Hepatocyte (in vitro differentiated cells): ENCODE results near the gene PF4V1. TPM values are rescaled to one million over a fixed set of nuclear protein-coding genes. Genes with fewer than 3 reads are reported as not detected.

Experiments
- DNase-seq: peaks from one replicate; pipeline ENCODE4 v3.0.0-alpha.2; 2016; ENCODE audit warnings: low spot score
- H2AFZ ChIP-seq: fragments of 200-600 bp; sonication (generic); 2 replicates; pipeline ENCODE4 v1.6.0; 2016; ENCODE audit warnings: antibody characterized with exemption, mild to moderate bottlenecking
- H3K27ac ChIP-seq: fragments of 200-600 bp; sonication (generic); 2 replicates; pipeline ENCODE4 v1.5.1; 2016; ENCODE audit warnings: mild to moderate bottlenecking
- H3K27me3 ChIP-seq: fragments of 200-600 bp; sonication (generic); 2 replicates; pipeline ENCODE4 v1.6.1; 2016
- H3K36me3 ChIP-seq: fragments of 200-600 bp; sonication (generic); replicated peaks from 2 replicates; pipeline ENCODE4 v1.5.1; 2016; ENCODE audit warnings: low read depth; ENCODE audit not compliant: insufficient read depth
- H3K4me1 ChIP-seq: fragments of 200-600 bp; sonication (generic); 2 replicates; pipeline ENCODE4 v1.5.1; 2016; ENCODE audit warnings: mild to moderate bottlenecking, moderate library complexity; ENCODE audit not compliant: insufficient read depth
- H3K4me2 ChIP-seq: fragments of 200-600 bp; sonication (generic); 2 replicates; pipeline ENCODE4 v1.6.0; 2016
- H3K4me3 ChIP-seq: fragments of 200-600 bp; sonication (generic); 2 replicates; pipeline ENCODE4 v1.5.1; 2016; ENCODE audit warnings: mild to moderate bottlenecking
- H3K79me2 ChIP-seq: fragments of 200-600 bp; sonication (generic); 2 replicates; pipeline ENCODE4 v1.6.0; 2017; ENCODE audit warnings: mild to moderate bottlenecking
- H3K9me2 ChIP-seq: fragments of 200-600 bp; sonication (generic); replicated peaks from 2 replicates; pipeline ENCODE4 v1.6.0; 2017; ENCODE audit warnings: mild to moderate bottlenecking; ENCODE audit not compliant: insufficient read depth
- H3K9me3 ChIP-seq: fragments of 200-600 bp; sonication (generic); 2 replicates; pipeline ENCODE4 v1.5.1; 2016; ENCODE audit warnings: low read depth, mild to moderate bottlenecking
- H4K20me1 ChIP-seq: fragments of 200-600 bp; sonication (generic); 2 replicates; pipeline ENCODE4 v1.6.0; 2016; ENCODE audit warnings: mild to moderate bottlenecking; ENCODE audit not compliant: insufficient read depth, poor library complexity, severe bottlenecking
- EZH2 ChIP-seq: fragments of 200-600 bp; sonication (generic); IDR thresholded peaks from 2 replicates; pipeline ENCODE4 v1.6.1; 2016; ENCODE audit warnings: antibody characterized with exemption, mild to moderate bottlenecking, borderline replicate concordance
- EZH2phosphoT487 ChIP-seq: fragments of 200-600 bp; sonication (generic); IDR thresholded peaks from one replicate; pipeline ENCODE4 v1.6.1; 2018; ENCODE audit warnings: antibody characterized with exemption, mild to moderate bottlenecking, low read depth, moderate library complexity; ENCODE audit not compliant: unreplicated experiment, severe bottlenecking
- WGBS: methylation state at CpG from one replicate; pipeline ENCODE4 v1.1.6; 2016; ENCODE audit warnings: low lambda C conversion rate; ENCODE audit errors: missing lambda C conversion rate; 5-methylcytosine and 5-hydroxymethylcytosine counted together
- polyA plus RNA-seq: library from polyadenylated mRNA; unstranded; fragments of >200 nt; fragmentation: Nextera tagmentation; extraction: Ambion mirVana; gene quantifications from 2 replicates; pipeline ENCODE4 v1.2.1, GENCODE V29; 2016
- total RNA-seq: library from RNA; depleted of rRNA; stranded (reverse); fragments of >200 nt; gene quantifications from 2 replicates; pipeline ENCODE4 v1.2.3, GENCODE V29; 2014
- TF ChIP-seq, protein P1 (sequence below): fragments of 200-600 bp; sonication (generic); IDR thresholded peaks from 2 replicates; pipeline ENCODE4 v1.5.1; 2016; ENCODE audit warnings: antibody characterized with exemption, mild to moderate bottlenecking; ENCODE audit not compliant: poor library complexity

Gene PF4V1
- total and polyA plus RNA-seq, 2 experiments from 2014 or later, result not detected

DNA sequence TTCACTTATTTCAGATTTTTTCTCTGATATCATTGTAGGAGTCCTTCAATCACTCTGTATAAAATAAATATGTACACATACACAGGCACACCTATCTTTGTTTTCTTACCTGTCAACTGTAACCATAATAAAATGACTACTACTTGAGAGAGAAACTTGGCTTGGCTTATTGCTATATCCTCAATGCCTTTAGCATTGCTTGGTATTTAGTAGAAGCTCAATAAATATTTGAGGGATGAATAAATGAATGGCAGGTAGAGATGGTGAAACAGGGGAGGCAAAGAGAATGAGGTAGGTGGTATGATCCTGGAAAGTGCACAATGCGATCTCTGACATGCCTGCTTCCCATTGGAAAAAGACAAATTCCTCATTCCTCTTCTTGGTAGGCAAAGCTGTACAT, 38.4 kb upstream of the PF4V1 start:
- H3K4me2 ChIP-seq, result no peak overlapping the region
- H4K20me1 ChIP-seq, result no peaks in the 10 kb centered on the region
- no peak overlapping the region for H3K4me3 ChIP-seq
- DNase-seq, result no peak
- no peak for TF ChIP-seq EZH2
- no peaks in the 10 kb centered on the region for H3K9me3 ChIP-seq
- no peak overlapping the region for H3K27ac ChIP-seq
- no peaks in the 10 kb centered on the region for H3K9me2 ChIP-seq
- WGBS, result 93% methylated on average over 1 of the region's 1 CpG
- H2AFZ ChIP-seq, result no peak overlapping the region
- no peaks in the 10 kb centered on the region for H3K36me3 ChIP-seq
- no peaks in the 10 kb centered on the region for H3K79me2 ChIP-seq
- H3K27me3 ChIP-seq, result no peaks in the 10 kb centered on the region
- no peaks in the 10 kb centered on the region for H3K4me1 ChIP-seq

- WGBS, result 68% methylated on average over 1 of the region's 1 CpG
- H3K9me3 ChIP-seq, result no peaks in the 10 kb centered on the region
- H3K4me1 ChIP-seq, result no peaks in the 10 kb centered on the region
- H3K36me3 ChIP-seq, result no peaks in the 10 kb centered on the region
- no peak overlapping the region for H3K27ac ChIP-seq
- no peak overlapping the region for H2AFZ ChIP-seq
- H3K27me3 ChIP-seq, result no peaks in the 10 kb centered on the region
- no peaks in the 10 kb centered on the region for H4K20me1 ChIP-seq
- no peaks in the 10 kb centered on the region for H3K9me2 ChIP-seq
- no peaks in the 10 kb centered on the region for H3K79me2 ChIP-seq
- no peak for DNase-seq
- no peak overlapping the region for H3K4me2 ChIP-seq
- no peak overlapping the region for H3K4me3 ChIP-seq
- TF ChIP-seq EZH2, result no peak
Observed at GRCh38 chr4:73815145-73815544, 38.0 kb upstream of the PF4V1 start.

- Histone ChIP-seq H3K79me2 (no peaks in the 10 kb centered on the region), H3K27me3 (no peaks in the 10 kb centered on the region), H3K36me3 (no peaks in the 10 kb centered on the region), H3K4me1 (no peaks in the 10 kb centered on the region), H3K9me3 (no peaks in the 10 kb centered on the region), H3K9me2 (no peaks in the 10 kb centered on the region), H3K4me2 (no peak overlapping the region), H3K27ac (no peak overlapping the region), H3K4me3 (no peak overlapping the region), H2AFZ (no peak overlapping the region), H4K20me1 (no peaks in the 10 kb centered on the region)
- DNase-seq, result no peak
- WGBS, result 85% methylated on average over 3 of the region's 3 CpGs
- TF ChIP-seq EZH2phosphoT487 (no peak), EZH2 (no peak)
- TF ChIP-seq, protein P1, sequence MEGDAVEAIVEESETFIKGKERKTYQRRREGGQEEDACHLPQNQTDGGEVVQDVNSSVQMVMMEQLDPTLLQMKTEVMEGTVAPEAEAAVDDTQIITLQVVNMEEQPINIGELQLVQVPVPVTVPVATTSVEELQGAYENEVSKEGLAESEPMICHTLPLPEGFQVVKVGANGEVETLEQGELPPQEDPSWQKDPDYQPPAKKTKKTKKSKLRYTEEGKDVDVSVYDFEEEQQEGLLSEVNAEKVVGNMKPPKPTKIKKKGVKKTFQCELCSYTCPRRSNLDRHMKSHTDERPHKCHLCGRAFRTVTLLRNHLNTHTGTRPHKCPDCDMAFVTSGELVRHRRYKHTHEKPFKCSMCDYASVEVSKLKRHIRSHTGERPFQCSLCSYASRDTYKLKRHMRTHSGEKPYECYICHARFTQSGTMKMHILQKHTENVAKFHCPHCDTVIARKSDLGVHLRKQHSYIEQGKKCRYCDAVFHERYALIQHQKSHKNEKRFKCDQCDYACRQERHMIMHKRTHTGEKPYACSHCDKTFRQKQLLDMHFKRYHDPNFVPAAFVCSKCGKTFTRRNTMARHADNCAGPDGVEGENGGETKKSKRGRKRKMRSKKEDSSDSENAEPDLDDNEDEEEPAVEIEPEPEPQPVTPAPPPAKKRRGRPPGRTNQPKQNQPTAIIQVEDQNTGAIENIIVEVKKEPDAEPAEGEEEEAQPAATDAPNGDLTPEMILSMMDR, result no peak
Observed at GRCh38 chr4:73816814-73817213, 36.3 kb upstream of the PF4V1 start.

DNA sequence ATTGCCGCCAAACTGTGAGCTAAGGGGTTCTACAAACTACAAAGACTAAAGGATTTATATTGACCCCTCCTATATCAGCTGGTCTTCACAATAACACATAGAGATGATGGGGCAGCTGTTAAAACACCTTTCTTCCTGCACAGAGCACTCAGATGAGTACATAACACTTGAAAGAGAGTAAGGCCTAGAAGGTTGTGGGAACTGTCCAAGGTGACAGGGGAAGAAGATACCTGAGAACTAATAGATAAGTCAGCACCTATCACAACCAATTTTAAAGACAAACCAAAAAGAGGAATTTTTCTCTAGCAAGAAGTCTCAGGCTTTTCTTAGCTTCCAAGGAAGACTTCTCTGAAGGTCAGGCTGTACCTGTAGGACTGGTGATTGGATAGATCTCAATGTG, 35.8 kb upstream of the PF4V1 start:
- no peak overlapping the region for H3K4me2 ChIP-seq
- H3K36me3 ChIP-seq, result no peaks in the 10 kb centered on the region
- DNase-seq, result no peak
- H3K27ac ChIP-seq, result no peak overlapping the region
- H4K20me1 ChIP-seq, result no peaks in the 10 kb centered on the region
- no peaks in the 10 kb centered on the region for H3K9me2 ChIP-seq
- H3K79me2 ChIP-seq, result no peaks in the 10 kb centered on the region
- no peaks in the 10 kb centered on the region for H3K9me3 ChIP-seq
- H3K4me3 ChIP-seq, result no peak overlapping the region
- no peaks in the 10 kb centered on the region for H3K27me3 ChIP-seq
- H3K4me1 ChIP-seq, result no peaks in the 10 kb centered on the region
- H2AFZ ChIP-seq, result no peak overlapping the region
- no peak for TF ChIP-seq EZH2
- no peak for TF ChIP-seq EZH2phosphoT487
- TF ChIP-seq, protein P1, result no peak
- 100% methylated on average over 1 of the region's 1 CpG for WGBS

DNA sequence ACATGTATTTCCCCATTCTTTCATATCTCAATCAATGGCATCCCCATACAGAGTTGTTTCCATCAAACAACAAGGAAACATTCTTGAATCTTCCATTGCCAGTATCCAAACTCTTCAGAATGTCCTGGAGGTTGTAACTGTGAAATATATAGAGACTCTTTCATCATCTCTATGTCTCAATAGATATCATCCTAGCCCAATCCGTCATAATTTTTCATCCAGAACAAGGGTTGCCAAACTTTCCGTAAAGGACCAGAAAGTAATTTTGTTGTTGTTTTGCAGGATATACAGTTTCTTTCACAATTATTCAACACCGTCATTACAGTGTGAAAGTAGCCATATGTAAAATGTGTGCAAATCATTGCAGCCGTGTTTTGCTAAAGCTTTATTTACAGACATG, 31.8 kb upstream of the PF4V1 start:
- Histone ChIP-seq H3K4me2 (no peak overlapping the region), H3K36me3 (no peaks in the 10 kb centered on the region), H3K4me1 (no peaks in the 10 kb centered on the region), H3K4me3 (no peak overlapping the region), H2AFZ (no peak overlapping the region), H3K9me3 (no peaks in the 10 kb centered on the region), H3K79me2 (no peaks in the 10 kb centered on the region), H4K20me1 (no peaks in the 10 kb centered on the region), H3K9me2 (no peaks in the 10 kb centered on the region), H3K27ac (no peak overlapping the region), H3K27me3 (no peaks in the 10 kb centered on the region)
- TF ChIP-seq EZH2 (no peak), EZH2phosphoT487 (no peak)
- TF ChIP-seq, protein P1, result no peak
- 89% methylated on average over 4 of the region's 4 CpGs for WGBS
- no peak for DNase-seq
